Stomach (tissue), 4 donors: ENCODE measurements around the gene SLC27A2.

ENCODE experiments used
- CTCF ChIP-seq, 7 experiments: fragments of 450-650 bp in 4 of 7; fragments of 200-600 bp in 3 of 7; sonication (generic) in 3 of 7; IDR thresholded peaks; one replicate each; pipeline ENCODE4 v1.5.1; 2016 to 2019; ENCODE audit warnings: antibody characterized with exemption in 7 of 7, control low read depth in 2 of 7, mild to moderate bottlenecking in 1 of 7
- EP300 ChIP-seq: sonication (generic); formaldehyde crosslinking; IDR thresholded peaks from one replicate; pipeline ENCODE4 v1.6.1; 2017; ENCODE audit warnings: antibody characterized with exemption
- POLR2A ChIP-seq, 4 donors: fragments of 450-650 bp; IDR thresholded peaks; one replicate each; pipeline ENCODE4 v1.6.1; 2016; ENCODE audit warnings: antibody characterized with exemption in 4 of 4, control low read depth in 2 of 4, mild to moderate bottlenecking in 1 of 4, moderate library complexity in 1 of 4
- POLR2AphosphoS5 ChIP-seq, 3 donors: sonication (generic); formaldehyde crosslinking; IDR thresholded peaks; one replicate each; pipeline ENCODE4 v1.6.1; 2016; ENCODE audit warnings: antibody characterized with exemption in 3 of 3

DNA sequence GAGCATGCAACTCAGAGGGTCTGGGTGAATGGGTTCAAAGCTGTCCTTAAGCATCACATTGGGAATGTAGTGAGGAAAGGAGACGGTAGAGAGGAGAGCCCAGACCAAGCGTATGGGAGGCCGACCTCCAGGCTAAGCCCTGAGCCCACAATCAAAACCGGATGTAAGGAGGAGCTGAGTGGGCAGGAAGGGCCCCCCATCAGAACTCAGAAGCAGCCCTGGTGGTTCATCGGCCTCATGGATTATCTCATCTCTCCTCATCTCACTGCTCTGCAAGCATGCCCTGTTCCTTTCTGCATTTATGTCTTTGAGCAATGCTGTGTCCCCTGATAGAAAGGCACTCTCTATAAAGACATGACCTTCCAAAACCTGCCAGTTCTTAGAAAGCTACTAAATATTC is 77.3 kb downstream of the SLC27A2 start:
- TF ChIP-seq CTCF (IDR thresholded peaks at IDR 0.05) (no peak), POLR2A (IDR thresholded peaks at IDR 0.05) (no peak), EP300 (no peak), POLR2AphosphoS5 (IDR thresholded peaks at IDR 0.05) (no peak)
